ENCODE measurements around the gene PRX. TPM values are rescaled to one million over a fixed set of nuclear protein-coding genes. Genes with fewer than 3 reads are reported as not detected.
A peak's percentile ranks its signal among the peaks of the same experiment; 100 is the strongest.

Gene PRX
- total RNA-seq, 1 experiment from 2014 or later: 3.4 TPM

- ATAC-seq (no peak), DNase-seq (ENCODE audit: low read depth, low spot score) (no peak)
- intact Hi-C loops (cut with micrococcal nuclease; ENCODE audit: unreplicated experiment): no loop called here
- no TSS peak for BruUV-seq (replicated peaks)
- no peak overlapping the region for H3K4me3 ChIP-seq (ENCODE audit: low read depth in 2 of 2, low read length in 2 of 2)
- POLR2A ChIA-PET: no interaction called here
- H3K36me3 ChIP-seq (ENCODE audit: control insufficient read depth, insufficient read depth, low read length): peaks cover 7% of the 10 kb centered on the region
- in situ Hi-C loops (cut with HindIII; ENCODE audit: low pct_unique_long_range_greater_than_20kb, low sequenced_read_pairs): no loop called here
- no peak overlapping the region for H3K27ac ChIP-seq (ENCODE audit: low read length)
- H3K27me3 ChIP-seq (ENCODE audit: control insufficient read depth, insufficient read depth, low read length): no peaks in the 10 kb centered on the region
- TF ChIP-seq TCF7L2 (IDR thresholded peaks at IDR 0.05; ENCODE audit: low read depth, low read length) (no peak), CTCF (IDR thresholded peaks at IDR 0.05) (no peak), REST (IDR thresholded peaks at IDR 0.05; ENCODE audit: insufficient read depth in 1 of 2, low read depth in 2 of 2, low read length in 1 of 2) (no peak), SIN3A (IDR thresholded peaks at IDR 0.05; ENCODE audit: borderline replicate concordance, insufficient read depth, low read depth, low read length) (no peak), POLR2AphosphoS5 (IDR thresholded peaks at IDR 0.05; ENCODE audit: low read depth, low read length) (no peak)
- peaks cover 9% of the 10 kb centered on the region for H3K4me1 ChIP-seq (ENCODE audit: control insufficient read depth, insufficient read depth, low read length)
- no peaks in the 10 kb centered on the region for H3K9me3 ChIP-seq (ENCODE audit: control insufficient read depth, insufficient read depth, low read depth, low read length)
- CTCF ChIA-PET: no interaction called here
Observed at GRCh38 chr19:40445780-40446262, 32.6 kb upstream of the PRX start.

- no peak for TF ChIP-seq CTCF (IDR thresholded peaks at IDR 0.05)
- TF ChIP-seq TCF7L2 (IDR thresholded peaks at IDR 0.05; ENCODE audit: low read depth, low read length): no peak
- TF ChIP-seq SIN3A (IDR thresholded peaks at IDR 0.05; ENCODE audit: borderline replicate concordance, insufficient read depth, low read depth, low read length): no peak
- TF ChIP-seq POLR2AphosphoS5 (IDR thresholded peaks at IDR 0.05; ENCODE audit: low read depth, low read length): no peak
- no peak for TF ChIP-seq REST (IDR thresholded peaks at IDR 0.05; ENCODE audit: insufficient read depth in 1 of 2, low read depth in 2 of 2, low read length in 1 of 2)
- Histone ChIP-seq H3K27ac (ENCODE audit: low read length) (peak overlapping the region; percentile 89), H3K4me3 (ENCODE audit: low read depth in 2 of 2, low read length in 2 of 2) (peak overlapping the region; percentile 74 to 100), H3K9me3 (ENCODE audit: control insufficient read depth, insufficient read depth, low read depth, low read length) (no peaks in the 10 kb centered on the region), H3K4me1 (ENCODE audit: control insufficient read depth, insufficient read depth, low read length) (peaks cover 9% of the 10 kb centered on the region), H3K36me3 (ENCODE audit: control insufficient read depth, insufficient read depth, low read length) (peaks cover 7% of the 10 kb centered on the region), H3K27me3 (ENCODE audit: control insufficient read depth, insufficient read depth, low read length) (no peaks in the 10 kb centered on the region)
- DNase-seq (ENCODE audit: low read depth, low spot score) (no peak), ATAC-seq (no peak)
- BruUV-seq (replicated peaks): no TSS peak
- CTCF ChIA-PET: no interaction called here
- POLR2A ChIA-PET: no interaction called here
- intact Hi-C loops (cut with micrococcal nuclease; ENCODE audit: unreplicated experiment): loop anchor here (5.0 kb wide), 1 partner anchor 138 kb away; no protein-coding TSS in a partner anchor
- in situ Hi-C loops (cut with HindIII; ENCODE audit: low pct_unique_long_range_greater_than_20kb, low sequenced_read_pairs): no loop called here
Observed at GRCh38 chr19:40444825-40445312, 31.7 kb upstream of the PRX start.

Data from Panc1 (cell line).